Measurements from ENCODE around the gene SPATA31D1. TPM values are rescaled to one million over a fixed set of nuclear protein-coding genes. Genes with fewer than 3 reads are reported as not detected.

The SPATA31D1 gene
- total and polyA plus RNA-seq, 10 donors, result not detected

DNA sequence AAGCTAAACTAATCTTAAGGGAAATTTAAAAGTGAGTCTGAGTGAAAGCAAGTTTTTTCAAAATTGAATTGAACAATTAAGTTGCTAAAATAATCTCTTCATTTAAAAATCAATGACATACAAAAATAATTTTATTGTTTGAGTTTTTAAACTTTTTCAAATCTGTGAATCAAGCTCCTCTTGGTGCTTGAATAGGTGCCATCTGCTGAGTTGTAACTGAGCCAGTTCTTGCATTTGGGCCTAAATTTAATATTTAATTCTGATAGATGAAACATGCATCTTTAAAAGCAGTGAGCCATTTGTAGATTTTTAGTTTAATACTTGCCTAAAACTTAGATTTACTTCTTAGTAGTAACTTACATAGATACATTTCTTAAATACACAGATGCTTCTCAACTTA, 31.8 kb downstream of the SPATA31D1 start:
- intact Hi-C loops (cut with DNase I; ENCODE audit: low total_unique reads), result no loop called here
- H3K4me3 ChIP-seq, result no peak overlapping the region
- no peak for DNase-seq
- TF ChIP-seq POLR2A (IDR thresholded peaks at IDR 0.05) (no peak), POLR2AphosphoS5 (IDR thresholded peaks at IDR 0.05) (no peak)
- TF ChIP-seq, protein P1, sequence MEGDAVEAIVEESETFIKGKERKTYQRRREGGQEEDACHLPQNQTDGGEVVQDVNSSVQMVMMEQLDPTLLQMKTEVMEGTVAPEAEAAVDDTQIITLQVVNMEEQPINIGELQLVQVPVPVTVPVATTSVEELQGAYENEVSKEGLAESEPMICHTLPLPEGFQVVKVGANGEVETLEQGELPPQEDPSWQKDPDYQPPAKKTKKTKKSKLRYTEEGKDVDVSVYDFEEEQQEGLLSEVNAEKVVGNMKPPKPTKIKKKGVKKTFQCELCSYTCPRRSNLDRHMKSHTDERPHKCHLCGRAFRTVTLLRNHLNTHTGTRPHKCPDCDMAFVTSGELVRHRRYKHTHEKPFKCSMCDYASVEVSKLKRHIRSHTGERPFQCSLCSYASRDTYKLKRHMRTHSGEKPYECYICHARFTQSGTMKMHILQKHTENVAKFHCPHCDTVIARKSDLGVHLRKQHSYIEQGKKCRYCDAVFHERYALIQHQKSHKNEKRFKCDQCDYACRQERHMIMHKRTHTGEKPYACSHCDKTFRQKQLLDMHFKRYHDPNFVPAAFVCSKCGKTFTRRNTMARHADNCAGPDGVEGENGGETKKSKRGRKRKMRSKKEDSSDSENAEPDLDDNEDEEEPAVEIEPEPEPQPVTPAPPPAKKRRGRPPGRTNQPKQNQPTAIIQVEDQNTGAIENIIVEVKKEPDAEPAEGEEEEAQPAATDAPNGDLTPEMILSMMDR (IDR thresholded peaks at IDR 0.05 in 8 of 11, conservative IDR thresholded peaks at IDR 0.05 in 3 of 11), result no peak
- no peaks in the 10 kb centered on the region for H3K36me3 ChIP-seq
- H3K4me1 ChIP-seq, result no peaks in the 10 kb centered on the region
- H3K27me3 ChIP-seq (replicated peaks in 1 of 7), result no peaks in the 10 kb centered on the region
- no peak overlapping the region for H3K27ac ChIP-seq
- H3K9me3 ChIP-seq, result peaks cover 0 to 39% (median 24%) of the 10 kb centered on the region in 8 donors

DNA sequence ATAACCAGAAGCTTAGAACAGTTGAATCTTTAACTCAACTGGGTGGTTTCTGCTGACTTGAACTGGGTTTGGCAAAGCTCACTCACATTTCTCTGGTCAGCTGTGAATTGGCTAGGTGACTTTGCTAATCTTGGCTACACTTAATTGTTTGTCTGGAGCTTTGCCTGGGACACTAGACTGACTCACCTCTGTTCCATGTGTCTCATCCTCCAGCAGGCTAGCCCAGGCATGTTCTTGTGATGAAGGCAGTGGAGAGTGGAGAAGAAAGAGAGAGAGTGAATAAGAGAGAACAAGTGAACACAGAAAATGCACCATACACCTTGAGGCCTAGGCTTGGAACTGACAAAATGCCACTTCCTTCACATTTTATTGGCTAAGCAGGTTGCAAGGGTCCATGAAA, 32.6 kb downstream of the SPATA31D1 start:
- Histone ChIP-seq H3K4me3 (no peak overlapping the region), H3K4me1 (no peaks in the 10 kb centered on the region), H3K27ac (no peak overlapping the region), H3K27me3 (replicated peaks in 1 of 7) (no peaks in the 10 kb centered on the region), H3K36me3 (no peaks in the 10 kb centered on the region), H3K9me3 (peaks cover 0 to 33% (median 17%) of the 10 kb centered on the region in 8 donors)
- TF ChIP-seq POLR2A (IDR thresholded peaks at IDR 0.05) (no peak), POLR2AphosphoS5 (IDR thresholded peaks at IDR 0.05) (no peak)
- TF ChIP-seq, protein P1 (IDR thresholded peaks at IDR 0.05 in 8 of 11, conservative IDR thresholded peaks at IDR 0.05 in 3 of 11), result no peak
- DNase-seq, result no peak
- intact Hi-C loops (cut with DNase I; ENCODE audit: low total_unique reads), result no loop called here

DNA sequence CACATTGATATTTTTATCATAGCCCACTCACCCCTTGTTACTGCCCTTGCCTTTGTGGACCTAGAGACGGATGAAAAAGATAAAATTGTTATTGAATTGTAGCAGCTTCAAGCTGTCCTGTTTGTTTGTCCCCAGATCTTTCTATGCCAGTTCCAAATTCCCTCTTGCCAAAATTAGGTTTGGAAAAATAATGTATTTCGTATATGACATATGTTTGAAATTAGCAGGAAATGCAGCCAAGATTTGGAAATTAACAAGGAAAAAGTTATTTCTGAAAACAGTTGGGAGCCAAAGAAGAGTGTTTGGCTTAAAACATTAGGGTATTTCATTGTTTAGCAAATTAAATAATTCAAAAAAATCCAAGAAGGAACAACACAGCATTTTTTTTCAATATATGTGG, 33.5 kb downstream of the SPATA31D1 start:
- H3K27me3 ChIP-seq (replicated peaks in 1 of 7), result no peaks in the 10 kb centered on the region
- no peak for DNase-seq
- no peaks in the 10 kb centered on the region for H3K36me3 ChIP-seq
- H3K4me1 ChIP-seq, result no peaks in the 10 kb centered on the region
- H3K9me3 ChIP-seq, result peaks cover 0 to 24% (median 14%) of the 10 kb centered on the region in 8 donors
- intact Hi-C loops (cut with DNase I; ENCODE audit: low total_unique reads), result no loop called here
- no peak overlapping the region for H3K4me3 ChIP-seq
- TF ChIP-seq POLR2AphosphoS5 (IDR thresholded peaks at IDR 0.05) (no peak), POLR2A (IDR thresholded peaks at IDR 0.05) (no peak)
- WGBS, 5 donors, result 75 to 90% (median 85%) methylated on average over 2 of the region's 2 CpGs
- H3K27ac ChIP-seq, result no peak overlapping the region

DNA sequence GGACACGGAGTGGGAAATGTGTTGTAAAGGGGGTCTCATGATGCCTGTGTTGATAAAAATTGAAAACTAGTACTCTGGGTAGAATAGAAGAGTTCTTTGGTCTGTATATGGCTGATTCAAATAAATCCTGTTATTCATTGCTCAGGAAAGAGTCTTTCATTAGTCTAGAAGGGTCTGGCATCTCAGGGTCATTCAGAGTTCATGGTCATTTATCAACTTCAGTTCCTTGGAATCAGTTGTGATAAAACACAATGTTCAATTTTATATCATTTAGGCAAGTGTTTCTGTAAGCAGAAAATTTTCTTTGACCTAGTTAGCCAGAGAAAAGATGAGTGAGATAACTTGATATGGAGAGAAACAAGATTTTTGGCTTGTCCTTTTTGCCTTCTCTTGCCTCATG, 36.3 kb downstream of the SPATA31D1 start:
- Histone ChIP-seq H3K27ac (no peak overlapping the region), H3K36me3 (no peaks in the 10 kb centered on the region), H3K4me1 (no peaks in the 10 kb centered on the region), H3K4me3 (no peak overlapping the region), H3K27me3 (replicated peaks in 1 of 7) (no peaks in the 10 kb centered on the region), H3K9me3 (no peaks in the 10 kb centered on the region)
- TF ChIP-seq, protein P1 (IDR thresholded peaks at IDR 0.05 in 8 of 11, conservative IDR thresholded peaks at IDR 0.05 in 3 of 11), result no peak
- TF ChIP-seq POLR2A (IDR thresholded peaks at IDR 0.05) (no peak), POLR2AphosphoS5 (IDR thresholded peaks at IDR 0.05) (no peak)
- no peak for DNase-seq
- intact Hi-C loops (cut with DNase I; ENCODE audit: low total_unique reads), result no loop called here
- WGBS, 5 donors, result 72 to 97% (median 86%) methylated on average over 1 of the region's 1 CpG
